NOMO-1 treated with dmso at 0.1 percent for 144 hours (cell line): ENCODE results near the gene GLG1.

Source experiments
- DNase-seq: peaks from one replicate; lab custom pipeline; 2025; ENCODE audit not compliant: unreplicated experiment; lab: John Stamatoyannopoulos, UW

Gene GLG1

GRCh38 chr16:74485916-74486315 lies 121.0 kb downstream of the GLG1 start:
- no peak for DNase-seq

GRCh38 chr16:74480150-74481029 lies 126.5 kb downstream of the GLG1 start:
- DNase-seq: no peak

GRCh38 chr16:74477226-74477625 lies 129.7 kb downstream of the GLG1 start:
- DNase-seq: no peak

GRCh38 chr16:74474416-74474815 lies 132.5 kb downstream of the GLG1 start:
- DNase-seq: no peak

- no peak for DNase-seq
Observed at GRCh38 chr16:74472540-74472939, 134.4 kb downstream of the GLG1 start.

- DNase-seq: no peak
Observed at GRCh38 chr16:74472010-74472409, 134.9 kb downstream of the GLG1 start.

GRCh38 chr16:74469946-74470478 lies 136.9 kb downstream of the GLG1 start:
- no peak for DNase-seq

- DNase-seq: no peak
Observed at GRCh38 chr16:74468807-74469525, 137.9 kb downstream of the GLG1 start.

- no peak for DNase-seq
Observed at GRCh38 chr16:74466872-74467271, 140.0 kb downstream of the GLG1 start.

- no peak for DNase-seq
Observed at GRCh38 chr16:74465851-74466685, 140.8 kb downstream of the GLG1 start.

- no peak for DNase-seq
Observed at GRCh38 chr16:74465281-74465680, 141.6 kb downstream of the GLG1 start.

- no peak for DNase-seq
Observed at GRCh38 chr16:74463888-74464287, 143.0 kb downstream of the GLG1 start.

GRCh38 chr16:74462361-74462760 lies 144.6 kb downstream of the GLG1 start:
- DNase-seq: no peak

GRCh38 chr16:74461826-74462225 lies 145.1 kb downstream of the GLG1 start:
- no peak for DNase-seq

GRCh38 chr16:74460542-74460941 lies 146.4 kb downstream of the GLG1 start:
- no peak for DNase-seq

GRCh38 chr16:74456290-74456625 lies 150.7 kb downstream of the GLG1 start:
- no peak for DNase-seq

GRCh38 chr16:74455619-74456289 lies 151.2 kb downstream of the GLG1 start:
- no peak for DNase-seq

- DNase-seq: no peak
Observed at GRCh38 chr16:74455213-74455612, 151.7 kb downstream of the GLG1 start.

- DNase-seq: no peak
Observed at GRCh38 chr16:74451951-74452758, 154.8 kb downstream of the GLG1 start.
